M059J (cell line): ENCODE measurements around the gene RRAGD. TPM values are rescaled to one million over a fixed set of nuclear protein-coding genes. Genes with fewer than 3 reads are reported as not detected.
"Not testable (repeated sequence)": the region's sequence is repeated elsewhere in the genome, so short reads cannot be mapped to it uniquely, and the experiment has no call there.

Source experiments
- DNase-seq: peaks from one replicate; pipeline ENCODE4 v3.0.0-alpha.2; 2012; ENCODE audit warnings: low read depth
- total RNA-seq: library from RNA; depleted of rRNA; stranded (reverse); fragments of >200 nt; shearing (Covaris generic); gene quantifications from 2 replicates; pipeline ENCODE4 v1.2.3, GENCODE V29; 2014

The RRAGD gene
- total RNA-seq, 1 experiment from 2014 or later: 2.1 TPM

GRCh38 chr6:89411145-89412070 is 665 bp downstream of the RRAGD start:
- peak; percentile 7 for DNase-seq

- DNase-seq: no peak
Measured at GRCh38 chr6:89410788-89411144, 1.3 kb downstream of the RRAGD start.

GRCh38 chr6:89410231-89410761 is 1.8 kb downstream of the RRAGD start:
- no peak for DNase-seq

- no peak for DNase-seq
Measured at GRCh38 chr6:89409461-89410035, 2.5 kb downstream of the RRAGD start.

GRCh38 chr6:89406141-89406540 is 5.9 kb downstream of the RRAGD start:
- no peak for DNase-seq

- no peak for DNase-seq
Measured at GRCh38 chr6:89404512-89404911, 7.6 kb downstream of the RRAGD start.

- DNase-seq: no peak
Measured at GRCh38 chr6:89402776-89403175, 9.3 kb downstream of the RRAGD start.

- no peak for DNase-seq
Measured at GRCh38 chr6:89400912-89401399, 11.1 kb downstream of the RRAGD start.

GRCh38 chr6:89400050-89400449 is 12.0 kb downstream of the RRAGD start:
- DNase-seq: no peak

GRCh38 chr6:89398762-89399525 is 13.1 kb downstream of the RRAGD start:
- no peak for DNase-seq

GRCh38 chr6:89397884-89398283 is 14.2 kb downstream of the RRAGD start:
- DNase-seq: not testable (repeated sequence)

GRCh38 chr6:89393659-89394058 is 18.4 kb downstream of the RRAGD start:
- no peak for DNase-seq

- no peak for DNase-seq
Measured at GRCh38 chr6:89392823-89393222, 19.2 kb downstream of the RRAGD start.

GRCh38 chr6:89388846-89389245 is 23.2 kb downstream of the RRAGD start:
- DNase-seq: no peak

- DNase-seq: no peak
Measured at GRCh38 chr6:89387516-89388201, 24.4 kb downstream of the RRAGD start.

GRCh38 chr6:89386917-89387491 is 25.1 kb downstream of the RRAGD start:
- DNase-seq: no peak

- DNase-seq: no peak
Measured at GRCh38 chr6:89385846-89386245, 26.2 kb downstream of the RRAGD start.

- DNase-seq: peak; percentile 52
Measured at GRCh38 chr6:89385156-89385667, 26.9 kb downstream of the RRAGD start.

GRCh38 chr6:89381031-89381430 is 31.0 kb downstream of the RRAGD start:
- DNase-seq: no peak

- DNase-seq: no peak
Measured at GRCh38 chr6:89379281-89379680, 32.8 kb downstream of the RRAGD start.

- DNase-seq: no peak
Measured at GRCh38 chr6:89378628-89379027, 33.4 kb downstream of the RRAGD start.
